Endothelial cell of umbilical vein (primary cell): Measurements from ENCODE around the gene TKTL1. TPM values are rescaled to one million over a fixed set of nuclear protein-coding genes. Genes with fewer than 3 reads are reported as not detected.
A peak's percentile ranks its signal among the peaks of the same experiment; 100 is the strongest.

Source experiments
- BruUV-seq: library from RNA; stranded (reverse); fragments of 400-500 nt; replicated peaks from 2 replicates; lab custom pipeline; 2021; lab: Mats Ljungman, UMichigan
- CTCF ChIA-PET: fragments of 300-600, 350-600 bp; sonication (Branson Sonifier 250); formaldehyde crosslinking; loops from one replicate; lab custom pipeline; 2021; ENCODE audit warnings: antibody characterized with exemption, inconsistent platforms; lab: Charles Lee
- POLR2A ChIA-PET: fragments of 300-600, 350-600 bp; sonication (Branson Sonifier 250); formaldehyde crosslinking; loops from one replicate; lab custom pipeline; 2021; ENCODE audit warnings: antibody characterized with exemption, inconsistent platforms; lab: Charles Lee
- DNase-seq: peaks from one replicate; pipeline ENCODE4 v3.0.0-alpha.2; 2011; ENCODE audit warnings: low read depth, low spot score
- FAIRE-seq: peaks from 2 replicates; lab custom pipeline; 2011; peaks lifted over from hg19 to GRCh38; lab: Jason Lieb, UNC
- H2AFZ ChIP-seq: 2 replicates; pipeline ENCODE4 v1.6.0; 2012; ENCODE audit warnings: low read depth, low read length, control low read depth, inconsistent platforms
- H3K27ac ChIP-seq: 2 replicates; pipeline ENCODE4 v1.5.1; 2011; ENCODE audit warnings: low read depth, mild to moderate bottlenecking, control low read depth, low read length, moderate library complexity; ENCODE audit not compliant: insufficient read depth
- H3K27me3 ChIP-seq, 2 experiments: 2 replicates each; pipeline versions ENCODE4 v1.6.0 to v1.6.1; 2011; ENCODE audit warnings: low read length in 2 of 2, mixed read lengths in 1 of 2; ENCODE audit not compliant: control insufficient read depth in 2 of 2, insufficient read depth in 2 of 2
- H3K36me3 ChIP-seq, 2 experiments: 2 replicates in 1 of 2; 3 replicates in 1 of 2; pipeline ENCODE4 v1.5.1; 2011; ENCODE audit warnings: low read length in 2 of 2, mild to moderate bottlenecking in 1 of 2, moderate library complexity in 1 of 2; ENCODE audit not compliant: control insufficient read depth in 2 of 2, insufficient read depth in 2 of 2; ENCODE audit errors: extremely low read depth in 1 of 2
- H3K4me1 ChIP-seq: 3 replicates; pipeline ENCODE4 v1.5.1; 2011; ENCODE audit warnings: mild to moderate bottlenecking, low read length; ENCODE audit not compliant: control insufficient read depth, insufficient read depth; ENCODE audit errors: extremely low read depth
- H3K4me2 ChIP-seq: 2 replicates; pipeline ENCODE4 v1.6.1; 2011; ENCODE audit warnings: low read length, control low read depth, mixed read lengths; ENCODE audit not compliant: insufficient read depth
- H3K4me3 ChIP-seq, 3 experiments: fragments of 200-600 bp in 1 of 3; sonication (generic), shearing (Covaris generic) in 1 of 3; replicated peaks in 1 of 3; 2 replicates each; pipeline ENCODE4 v1.5.1; 2011 to 2016; ENCODE audit warnings: control low read depth in 3 of 3, low read length in 3 of 3, mild to moderate bottlenecking in 2 of 3, inconsistent platforms in 1 of 3, low read depth in 1 of 3, moderate library complexity in 1 of 3; ENCODE audit not compliant: insufficient read depth in 1 of 3
- H3K79me2 ChIP-seq: 2 replicates; pipeline ENCODE4 v1.6.0; 2012; ENCODE audit warnings: low read length, inconsistent platforms; ENCODE audit not compliant: control insufficient read depth, insufficient read depth
- H3K9ac ChIP-seq: replicated peaks from 2 replicates; pipeline ENCODE3; 2011; ENCODE audit warnings: low read length, control low read depth; ENCODE audit not compliant: insufficient read depth; ENCODE audit errors: extremely low read depth
- H3K9me1 ChIP-seq: replicated peaks from 3 replicates; pipeline ENCODE4 v1.6.0; 2011; ENCODE audit warnings: mild to moderate bottlenecking, low read length; ENCODE audit not compliant: control insufficient read depth, insufficient read depth; ENCODE audit errors: extremely low read depth
- H3K9me3 ChIP-seq: replicated peaks from 2 replicates; pipeline ENCODE4 v1.5.1; 2012; ENCODE audit warnings: low read length, inconsistent platforms; ENCODE audit not compliant: control insufficient read depth, insufficient read depth
- H4K20me1 ChIP-seq: replicated peaks from 2 replicates; pipeline ENCODE3; 2011; ENCODE audit warnings: mild to moderate bottlenecking, low read length; ENCODE audit not compliant: control insufficient read depth, insufficient read depth; ENCODE audit errors: extremely low read depth
- CTCF ChIP-seq, 2 donors: IDR thresholded peaks; 1 replicate in 1 of 2; 2 replicates in 1 of 2; pipeline ENCODE4 v1.5.1; 2011; ENCODE audit warnings: low read length in 2 of 2, mild to moderate bottlenecking in 2 of 2, moderate library complexity in 2 of 2, control low read depth in 1 of 2, inconsistent platforms in 1 of 2, low read depth in 1 of 2; ENCODE audit not compliant: insufficient read depth in 1 of 2; ENCODE audit errors: extremely low read depth in 1 of 2
- EZH2 ChIP-seq: IDR thresholded peaks from 2 replicates; pipeline ENCODE4 v1.6.1; 2012; ENCODE audit warnings: borderline replicate concordance, low read depth, mild to moderate bottlenecking, moderate library complexity, low read length, inconsistent platforms; ENCODE audit not compliant: severe bottlenecking
- FOS ChIP-seq: IDR thresholded peaks from 2 replicates; pipeline ENCODE4 v1.6.1; 2011; ENCODE audit warnings: mild to moderate bottlenecking, low read length, moderate library complexity, borderline replicate concordance; ENCODE audit not compliant: insufficient read depth
- GATA2 ChIP-seq: IDR thresholded peaks from 2 replicates; pipeline ENCODE4 v1.7.0; 2011; ENCODE audit warnings: low read depth, mild to moderate bottlenecking, moderate library complexity, mixed read lengths, low read length; ENCODE audit not compliant: insufficient read length, insufficient read depth
- JUN ChIP-seq: IDR thresholded peaks from 2 replicates; pipeline ENCODE4 v1.6.1; 2011; ENCODE audit warnings: borderline replicate concordance, low read depth; ENCODE audit not compliant: insufficient read length, insufficient read depth
- MYC ChIP-seq: IDR thresholded peaks from one replicate; pipeline ENCODE4 v1.6.1; 2011; ENCODE audit warnings: mild to moderate bottlenecking, low read depth, low read length
- POLR2A ChIP-seq: IDR thresholded peaks from 2 replicates; pipeline ENCODE4 v1.6.1; 2012; ENCODE audit warnings: low read depth, mild to moderate bottlenecking, control low read depth, low read length
- POLR2AphosphoS5 ChIP-seq: IDR thresholded peaks from 2 replicates; pipeline ENCODE4 v1.6.1; 2012; ENCODE audit warnings: low read depth, mild to moderate bottlenecking, control low read depth, low read length, moderate library complexity; ENCODE audit not compliant: insufficient read depth
- dilution Hi-C: fragments of 300-500 bp; cut with MboI; formaldehyde crosslinking; loops from one replicate; pipeline ENCODE4 v1.15.0; 2019; ENCODE audit warnings: low sequenced_read_pairs; ENCODE audit not compliant: extremely low pct_ligation_motif_present
- intact Hi-C: fragments of 100-400 bp; cut with micrococcal nuclease; formaldehyde crosslinking; loops from one replicate; pipeline ENCODE4 v1.10.0; 2022
- polyA plus RNA-seq, 4 experiments: library from polyadenylated mRNA; depleted of rRNA in 3 of 4; stranded (reverse) in 3 of 4; unstranded in 1 of 4; fragments of >200 nt; gene quantifications; 2 replicates each; pipeline versions ENCODE4 v1.2.1 to v1.2.3, GENCODE V29; 2011 to 2012; ENCODE audit warnings: missing spikeins in 1 of 4
- total RNA-seq: library from RNA; stranded (reverse); gene quantifications from 2 replicates; pipeline ENCODE4 v1.2.3, GENCODE V29; 2021
- TF ChIP-seq, protein P1 (sequence below): IDR thresholded peaks from 2 replicates; pipeline ENCODE4 v1.6.1; 2011; ENCODE audit not compliant: insufficient read depth, insufficient read length

TKTL1 gene
- total and polyA plus RNA-seq, 2 donors (not counting 3 experiments of a cell fraction or from before 2014, with no cell fraction given) = 0.03 TPM; not detected in 1

GRCh38 chrX:154359362-154360154 is 64.0 kb downstream of the TKTL1 start:
- ChIA-PET CTCF (no interaction called here), POLR2A (no interaction called here)
- H3K9ac ChIP-seq = no peak overlapping the region
- no peak for DNase-seq
- no peak overlapping the region for H3K27ac ChIP-seq
- no peaks in the 10 kb centered on the region for H4K20me1 ChIP-seq
- intact Hi-C loops = no loop called here
- TF ChIP-seq CTCF (IDR thresholded peaks at IDR 0.05; ENCODE audit: extremely low read depth in 1 of 2, insufficient read depth in 1 of 2, low read depth in 1 of 2, low read length in 2 of 2) (no peak), FOS (no peak), POLR2AphosphoS5 (no peak), GATA2 (no peak), EZH2 (no peak), MYC (no peak), POLR2A (no peak), JUN (no peak)
- TF ChIP-seq, protein P1, sequence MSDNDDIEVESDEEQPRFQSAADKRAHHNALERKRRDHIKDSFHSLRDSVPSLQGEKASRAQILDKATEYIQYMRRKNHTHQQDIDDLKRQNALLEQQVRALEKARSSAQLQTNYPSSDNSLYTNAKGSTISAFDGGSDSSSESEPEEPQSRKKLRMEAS = no peak
- no peaks in the 10 kb centered on the region for H3K9me1 ChIP-seq
- H3K36me3 ChIP-seq = peaks cover 15 to 90% of the 10 kb centered on the region in 2 experiments
- H2AFZ ChIP-seq = no peak overlapping the region
- H3K9me3 ChIP-seq = no peaks in the 10 kb centered on the region
- no peak overlapping the region for H3K4me2 ChIP-seq
- no peak overlapping the region for H3K4me3 ChIP-seq
- H3K4me1 ChIP-seq = no peaks in the 10 kb centered on the region
- H3K79me2 ChIP-seq = peaks cover 74% of the 10 kb centered on the region
- TSS peak; percentile 34 for BruUV-seq
- FAIRE-seq = no peak
- dilution Hi-C loops = no loop called here
- no peaks in the 10 kb centered on the region for H3K27me3 ChIP-seq
